A673 (cell line): ENCODE results near the gene PLA2G6. TPM values are rescaled to one million over a fixed set of nuclear protein-coding genes. Genes with fewer than 3 reads are reported as not detected.

Experiments
- BruUV-seq: library from RNA; stranded (reverse); fragments of 400-500 nt; replicated peaks from 2 replicates; lab custom pipeline; 2021; lab: Mats Ljungman, UMichigan
- CTCF ChIA-PET: fragments of 300-600 bp; sonication (Branson Sonifier 250); formaldehyde crosslinking; loops from one replicate; lab custom pipeline; 2022; ENCODE audit warnings: antibody characterized with exemption; lab: Charles Lee
- POLR2A ChIA-PET: fragments of 300-600 bp; sonication (Branson Sonifier 250); formaldehyde crosslinking; loops from one replicate; lab custom pipeline; 2022; ENCODE audit warnings: antibody characterized with exemption; ENCODE audit not compliant: low non-redundant PET; lab: Charles Lee
- DNase-seq: peaks from one replicate; pipeline ENCODE4 v3.0.0-alpha.2; 2015; ENCODE audit warnings: low spot score
- H3K27ac ChIP-seq: fragments of 200-600 bp; sonication (generic); 2 replicates; pipeline ENCODE4 v1.5.1; 2016; ENCODE audit warnings: mixed run types, low read depth, mild to moderate bottlenecking, mixed read lengths, antibody characterized with exemption, low read length; ENCODE audit not compliant: poor library complexity, severe bottlenecking
- H3K27me3 ChIP-seq: fragments of 200-600 bp; sonication (generic); replicated peaks from 2 replicates; pipeline ENCODE4 v1.6.1; 2017; ENCODE audit warnings: mixed run types, low read depth, mild to moderate bottlenecking, mixed read lengths, antibody characterized with exemption, low read length; ENCODE audit not compliant: insufficient read depth, poor library complexity
- H3K36me3 ChIP-seq: fragments of 200-600 bp; sonication (generic); 2 replicates; pipeline ENCODE4 v1.6.1; 2016; ENCODE audit warnings: mixed run types, mild to moderate bottlenecking, mixed read lengths, antibody characterized with exemption, low read length; ENCODE audit not compliant: insufficient read depth, poor library complexity, severe bottlenecking
- H3K4me1 ChIP-seq: fragments of 200-600 bp; sonication (generic); 2 replicates; pipeline ENCODE4 v1.6.1; 2017; ENCODE audit warnings: mixed run types, mild to moderate bottlenecking, mixed read lengths, antibody characterized with exemption, low read length; ENCODE audit not compliant: insufficient read depth, poor library complexity, severe bottlenecking
- H3K4me3 ChIP-seq: fragments of 200-600 bp; sonication (generic); 2 replicates; pipeline ENCODE4 v1.5.1; 2016; ENCODE audit warnings: low read depth, mixed run types, mild to moderate bottlenecking, mixed read lengths, low read length; ENCODE audit not compliant: poor library complexity, severe bottlenecking
- H3K9me3 ChIP-seq: fragments of 200-600 bp; sonication (generic); 2 replicates; pipeline ENCODE4 v1.6.1; 2016; ENCODE audit warnings: mixed run types, low read depth, mild to moderate bottlenecking, mixed read lengths, antibody characterized with exemption, low read length; ENCODE audit not compliant: poor library complexity, severe bottlenecking
- EZH2 ChIP-seq: fragments of 200-600 bp; sonication (generic); IDR thresholded peaks from 2 replicates; pipeline ENCODE4 v1.6.1; 2017; ENCODE audit warnings: borderline replicate concordance, low read depth, mild to moderate bottlenecking, mixed read lengths, antibody characterized with exemption, low read length; ENCODE audit not compliant: poor library complexity, severe bottlenecking
- intact Hi-C: fragments of 100-400 bp; cut with micrococcal nuclease; formaldehyde crosslinking; loops from one replicate; pipeline ENCODE4 v1.10.0; 2022; ENCODE audit not compliant: unreplicated experiment
- total RNA-seq: library from RNA; stranded (reverse); gene quantifications from 2 replicates; pipeline ENCODE4 v1.2.3, GENCODE V29; 2021
- TF ChIP-seq, protein P1 (sequence below): fragments of 300-800, 200-600 bp; sonication (generic); conservative IDR thresholded peaks from 2 replicates; pipeline ENCODE4 v1.5.1; 2017; ENCODE audit warnings: low read depth, mild to moderate bottlenecking, antibody characterized with exemption, low read length, moderate library complexity, mixed read lengths

The PLA2G6 gene
- total RNA-seq, 1 experiment from 2014 or later = 31.8 TPM

DNA sequence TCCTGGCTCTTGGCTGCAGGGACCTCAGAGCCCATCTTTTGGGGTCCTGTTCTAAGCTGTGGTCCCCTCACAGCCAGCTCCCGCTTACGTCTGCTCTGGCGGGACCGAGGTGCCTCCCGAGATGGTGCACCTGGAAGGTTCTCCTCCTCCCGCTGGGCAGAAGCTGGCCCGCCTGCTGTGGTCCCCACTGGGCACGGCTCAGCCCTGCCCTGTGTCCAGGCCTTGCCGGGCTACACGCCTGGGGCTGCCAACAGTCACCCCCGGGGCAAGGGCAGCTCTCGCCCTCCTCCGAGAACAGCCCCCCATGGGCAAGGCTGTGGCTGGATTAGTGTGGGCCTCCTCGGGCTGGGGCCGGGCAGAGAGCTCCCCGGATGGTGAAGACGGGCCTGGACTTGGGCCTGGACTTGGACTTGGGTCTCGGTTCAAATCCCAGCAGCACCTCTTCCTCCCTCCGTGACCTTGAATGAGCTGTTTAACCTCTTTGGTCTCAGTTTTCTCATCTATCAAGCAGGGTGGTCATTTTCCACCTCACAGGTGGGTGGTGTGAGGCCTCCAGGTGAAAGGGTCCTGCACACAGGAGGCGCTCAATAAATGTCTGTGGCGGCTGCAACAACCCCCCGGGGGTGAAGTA lies 72.1 kb downstream of the PLA2G6 start:
- Histone ChIP-seq H3K9me3 (no peaks in the 10 kb centered on the region), H3K4me1 (no peaks in the 10 kb centered on the region), H3K4me3 (no peak overlapping the region), H3K27ac (no peak overlapping the region), H3K36me3 (no peaks in the 10 kb centered on the region), H3K27me3 (no peaks in the 10 kb centered on the region)
- ChIA-PET POLR2A (no interaction called here), CTCF (no interaction called here)
- no TSS peak for BruUV-seq
- TF ChIP-seq, protein P1, sequence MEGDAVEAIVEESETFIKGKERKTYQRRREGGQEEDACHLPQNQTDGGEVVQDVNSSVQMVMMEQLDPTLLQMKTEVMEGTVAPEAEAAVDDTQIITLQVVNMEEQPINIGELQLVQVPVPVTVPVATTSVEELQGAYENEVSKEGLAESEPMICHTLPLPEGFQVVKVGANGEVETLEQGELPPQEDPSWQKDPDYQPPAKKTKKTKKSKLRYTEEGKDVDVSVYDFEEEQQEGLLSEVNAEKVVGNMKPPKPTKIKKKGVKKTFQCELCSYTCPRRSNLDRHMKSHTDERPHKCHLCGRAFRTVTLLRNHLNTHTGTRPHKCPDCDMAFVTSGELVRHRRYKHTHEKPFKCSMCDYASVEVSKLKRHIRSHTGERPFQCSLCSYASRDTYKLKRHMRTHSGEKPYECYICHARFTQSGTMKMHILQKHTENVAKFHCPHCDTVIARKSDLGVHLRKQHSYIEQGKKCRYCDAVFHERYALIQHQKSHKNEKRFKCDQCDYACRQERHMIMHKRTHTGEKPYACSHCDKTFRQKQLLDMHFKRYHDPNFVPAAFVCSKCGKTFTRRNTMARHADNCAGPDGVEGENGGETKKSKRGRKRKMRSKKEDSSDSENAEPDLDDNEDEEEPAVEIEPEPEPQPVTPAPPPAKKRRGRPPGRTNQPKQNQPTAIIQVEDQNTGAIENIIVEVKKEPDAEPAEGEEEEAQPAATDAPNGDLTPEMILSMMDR = no peak
- TF ChIP-seq EZH2 = no peak
- no peak for DNase-seq
- intact Hi-C loops = no loop called here

DNA sequence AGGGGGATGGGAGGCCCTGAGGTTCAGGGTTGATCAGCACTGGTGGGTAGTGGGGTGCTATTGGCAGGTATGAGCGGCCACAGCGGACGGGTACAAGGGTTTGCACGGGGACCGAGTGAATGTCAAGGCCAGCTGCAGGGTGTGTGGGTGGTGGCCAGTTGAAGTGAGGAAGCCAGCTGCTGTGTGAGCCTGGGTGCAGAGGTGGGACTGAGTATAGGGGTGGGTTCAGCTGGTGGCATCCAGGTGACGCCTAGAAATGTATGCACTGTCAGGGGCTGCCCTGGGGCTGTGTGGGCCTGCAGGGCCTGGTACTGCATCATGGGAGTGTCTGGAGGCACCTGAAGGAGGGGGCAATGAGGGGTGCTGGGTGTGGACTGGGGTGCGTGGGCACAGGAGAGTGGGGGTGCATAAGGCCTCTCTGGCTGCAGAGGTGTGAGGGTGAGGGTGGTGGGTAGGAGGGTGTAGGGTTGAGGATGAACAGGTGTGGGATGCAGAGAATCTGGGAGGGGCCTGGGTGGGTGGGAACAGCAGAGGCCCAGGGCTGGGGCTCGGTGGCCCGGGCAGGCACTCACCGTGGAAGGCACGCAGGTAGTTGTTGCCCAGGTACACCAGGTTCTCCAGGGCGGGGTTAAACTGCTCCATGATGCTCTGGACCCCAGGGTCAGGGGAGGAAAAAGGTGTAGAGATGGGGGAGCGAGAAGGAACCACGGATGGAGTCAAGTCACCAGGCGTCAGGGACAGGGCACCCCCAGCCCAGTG lies 72.9 kb downstream of the PLA2G6 start:
- no peaks in the 10 kb centered on the region for H3K9me3 ChIP-seq
- intact Hi-C loops = no loop called here
- H3K4me3 ChIP-seq = no peak overlapping the region
- no peak overlapping the region for H3K27ac ChIP-seq
- no TSS peak for BruUV-seq
- H3K36me3 ChIP-seq = no peaks in the 10 kb centered on the region
- H3K4me1 ChIP-seq = no peaks in the 10 kb centered on the region
- POLR2A ChIA-PET = no interaction called here
- DNase-seq = no peak
- H3K27me3 ChIP-seq = no peaks in the 10 kb centered on the region
- CTCF ChIA-PET = no interaction called here
- TF ChIP-seq EZH2 = no peak
- TF ChIP-seq, protein P1 = no peak

DNA sequence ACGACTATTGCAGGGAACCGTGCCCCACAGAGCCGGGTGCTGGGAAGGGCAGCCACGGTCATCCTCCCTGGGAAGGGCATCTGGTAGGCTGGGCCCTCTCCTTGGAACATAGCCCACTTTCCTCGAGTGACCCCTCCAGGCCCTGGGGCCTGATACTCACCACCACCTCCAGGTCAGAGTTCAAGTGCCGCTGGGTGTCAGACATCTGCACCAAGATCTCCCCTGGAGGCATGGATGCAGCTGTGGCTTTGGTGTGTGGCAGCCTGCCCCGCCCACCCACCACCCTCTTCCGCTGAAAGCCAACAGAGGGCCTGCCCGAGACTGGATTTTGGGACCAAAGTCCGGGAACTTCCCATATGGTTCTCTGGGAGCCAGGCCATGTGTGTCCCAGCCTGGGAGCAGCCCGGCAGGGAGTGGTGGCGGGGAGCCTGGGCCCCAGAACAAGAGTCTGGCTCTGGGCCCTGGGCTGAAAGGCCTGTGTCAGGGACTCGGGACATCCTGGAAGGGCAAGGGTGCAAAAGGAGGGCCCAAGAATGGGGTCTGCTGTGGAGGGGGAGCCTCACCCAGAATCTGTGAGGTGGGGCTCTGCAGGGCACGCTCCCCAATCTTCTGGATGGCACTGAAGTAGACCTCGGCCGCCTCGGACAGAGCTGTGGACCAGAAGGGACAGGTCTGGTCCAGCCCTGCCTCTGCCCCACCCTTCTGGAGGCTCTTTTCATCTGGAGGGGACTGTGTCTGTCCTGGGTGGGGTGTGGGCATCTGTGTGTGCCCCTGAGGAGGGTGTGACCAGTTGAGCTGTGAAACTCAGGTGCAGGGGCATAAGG lies 73.7 kb downstream of the PLA2G6 start:
- no peaks in the 10 kb centered on the region for H3K27me3 ChIP-seq
- POLR2A ChIA-PET = no interaction called here
- no peaks in the 10 kb centered on the region for H3K4me1 ChIP-seq
- no peak overlapping the region for H3K27ac ChIP-seq
- CTCF ChIA-PET = no interaction called here
- intact Hi-C loops = no loop called here
- DNase-seq = no peak
- no TSS peak for BruUV-seq
- no peak overlapping the region for H3K4me3 ChIP-seq
- TF ChIP-seq, protein P1 = no peak
- no peak for TF ChIP-seq EZH2
- no peaks in the 10 kb centered on the region for H3K36me3 ChIP-seq
- H3K9me3 ChIP-seq = no peaks in the 10 kb centered on the region
